ENCODE results near the gene ACSL4.

DNA sequence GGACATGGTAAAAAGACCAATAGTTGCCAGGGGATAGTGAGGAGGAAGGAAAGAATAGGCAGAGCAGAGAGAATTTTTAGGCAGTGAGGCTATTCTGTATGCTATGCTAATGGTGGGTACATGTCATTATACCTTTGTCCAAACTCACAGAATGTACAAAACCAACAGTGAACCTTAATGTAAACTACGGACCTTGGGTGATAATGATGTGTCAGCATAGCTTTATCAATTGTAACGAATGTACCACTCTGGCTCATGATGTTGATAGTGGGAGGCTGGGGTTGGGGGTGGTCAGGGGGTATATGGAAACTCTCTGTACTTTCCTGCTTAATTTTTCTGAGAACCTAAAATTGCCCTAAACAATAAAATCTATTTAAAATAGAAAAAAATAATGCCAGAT is 37.7 kb upstream of the ACSL4 start:
- TF ChIP-seq, protein P1, sequence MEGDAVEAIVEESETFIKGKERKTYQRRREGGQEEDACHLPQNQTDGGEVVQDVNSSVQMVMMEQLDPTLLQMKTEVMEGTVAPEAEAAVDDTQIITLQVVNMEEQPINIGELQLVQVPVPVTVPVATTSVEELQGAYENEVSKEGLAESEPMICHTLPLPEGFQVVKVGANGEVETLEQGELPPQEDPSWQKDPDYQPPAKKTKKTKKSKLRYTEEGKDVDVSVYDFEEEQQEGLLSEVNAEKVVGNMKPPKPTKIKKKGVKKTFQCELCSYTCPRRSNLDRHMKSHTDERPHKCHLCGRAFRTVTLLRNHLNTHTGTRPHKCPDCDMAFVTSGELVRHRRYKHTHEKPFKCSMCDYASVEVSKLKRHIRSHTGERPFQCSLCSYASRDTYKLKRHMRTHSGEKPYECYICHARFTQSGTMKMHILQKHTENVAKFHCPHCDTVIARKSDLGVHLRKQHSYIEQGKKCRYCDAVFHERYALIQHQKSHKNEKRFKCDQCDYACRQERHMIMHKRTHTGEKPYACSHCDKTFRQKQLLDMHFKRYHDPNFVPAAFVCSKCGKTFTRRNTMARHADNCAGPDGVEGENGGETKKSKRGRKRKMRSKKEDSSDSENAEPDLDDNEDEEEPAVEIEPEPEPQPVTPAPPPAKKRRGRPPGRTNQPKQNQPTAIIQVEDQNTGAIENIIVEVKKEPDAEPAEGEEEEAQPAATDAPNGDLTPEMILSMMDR (IDR thresholded peaks at IDR 0.05): no peak
- TF ChIP-seq REST (IDR thresholded peaks at IDR 0.05; ENCODE audit: insufficient read depth in 1 of 2, low read depth in 2 of 2, low read length in 1 of 2) (no peak), POLR2AphosphoS5 (IDR thresholded peaks at IDR 0.05; ENCODE audit: low read depth, low read length) (no peak)

Measured in Panc1 (cell line).